NCI-H526 treated with DMSO at 0.1 percent for 48 hours (cell line): Measurements from ENCODE around the gene VPS54.

Experiments used
- DNase-seq: peaks from one replicate; lab custom pipeline; 2025; lab: John Stamatoyannopoulos, UW

The VPS54 gene, protein sequence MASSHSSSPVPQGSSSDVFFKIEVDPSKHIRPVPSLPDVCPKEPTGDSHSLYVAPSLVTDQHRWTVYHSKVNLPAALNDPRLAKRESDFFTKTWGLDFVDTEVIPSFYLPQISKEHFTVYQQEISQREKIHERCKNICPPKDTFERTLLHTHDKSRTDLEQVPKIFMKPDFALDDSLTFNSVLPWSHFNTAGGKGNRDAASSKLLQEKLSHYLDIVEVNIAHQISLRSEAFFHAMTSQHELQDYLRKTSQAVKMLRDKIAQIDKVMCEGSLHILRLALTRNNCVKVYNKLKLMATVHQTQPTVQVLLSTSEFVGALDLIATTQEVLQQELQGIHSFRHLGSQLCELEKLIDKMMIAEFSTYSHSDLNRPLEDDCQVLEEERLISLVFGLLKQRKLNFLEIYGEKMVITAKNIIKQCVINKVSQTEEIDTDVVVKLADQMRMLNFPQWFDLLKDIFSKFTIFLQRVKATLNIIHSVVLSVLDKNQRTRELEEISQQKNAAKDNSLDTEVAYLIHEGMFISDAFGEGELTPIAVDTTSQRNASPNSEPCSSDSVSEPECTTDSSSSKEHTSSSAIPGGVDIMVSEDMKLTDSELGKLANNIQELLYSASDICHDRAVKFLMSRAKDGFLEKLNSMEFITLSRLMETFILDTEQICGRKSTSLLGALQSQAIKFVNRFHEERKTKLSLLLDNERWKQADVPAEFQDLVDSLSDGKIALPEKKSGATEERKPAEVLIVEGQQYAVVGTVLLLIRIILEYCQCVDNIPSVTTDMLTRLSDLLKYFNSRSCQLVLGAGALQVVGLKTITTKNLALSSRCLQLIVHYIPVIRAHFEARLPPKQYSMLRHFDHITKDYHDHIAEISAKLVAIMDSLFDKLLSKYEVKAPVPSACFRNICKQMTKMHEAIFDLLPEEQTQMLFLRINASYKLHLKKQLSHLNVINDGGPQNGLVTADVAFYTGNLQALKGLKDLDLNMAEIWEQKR

DNA sequence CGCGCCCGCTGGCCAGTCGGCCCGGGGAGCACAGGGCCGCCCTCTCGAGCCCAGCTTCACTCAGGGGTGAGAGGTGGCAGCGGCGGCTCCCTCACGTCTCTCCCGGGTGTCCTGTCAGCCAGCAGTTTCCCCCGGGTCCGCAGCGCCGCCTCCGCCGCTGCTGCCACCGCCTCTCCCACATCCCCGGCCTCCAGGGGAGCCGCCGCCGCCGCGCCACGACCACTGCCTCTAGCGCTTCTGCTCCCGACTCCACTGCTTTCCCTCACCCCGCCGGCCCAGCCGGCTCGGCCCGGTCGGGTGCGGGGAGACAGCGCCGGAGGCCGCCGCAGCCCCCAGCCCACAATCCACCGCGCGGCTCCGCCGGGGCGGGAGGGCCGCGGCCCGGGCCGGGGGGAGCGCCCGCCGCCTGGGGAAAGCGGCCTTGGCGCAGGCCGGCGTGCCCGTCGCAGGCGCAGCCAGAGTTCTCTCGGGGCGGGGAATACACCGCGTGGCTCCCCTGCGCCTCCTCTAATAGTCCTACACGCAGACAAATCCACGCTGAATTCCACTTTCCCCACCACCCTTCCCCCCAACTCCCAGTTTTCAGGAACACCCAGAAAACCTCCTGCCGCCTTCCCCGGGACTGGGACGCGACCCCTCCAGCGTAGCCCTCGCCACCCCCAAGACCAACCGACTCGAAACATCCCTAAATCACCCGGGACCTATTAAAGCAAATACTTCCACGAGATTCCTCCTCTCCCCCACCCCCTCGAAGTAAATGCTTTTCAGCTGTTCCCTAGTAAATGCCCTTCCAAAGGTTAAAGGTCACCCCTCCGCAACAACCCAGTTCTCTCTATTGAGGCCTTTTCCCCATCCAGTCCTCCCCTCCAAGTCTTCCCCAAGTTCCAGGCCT lies at the start of gene VPS54:
VPS54 (minus strand) TSS at position 346 of the 892 bp plus-strand sequence. CDS start 35,429 bp downstream, outside the sequence.
- DNase-seq = peak; percentile 52

DNA sequence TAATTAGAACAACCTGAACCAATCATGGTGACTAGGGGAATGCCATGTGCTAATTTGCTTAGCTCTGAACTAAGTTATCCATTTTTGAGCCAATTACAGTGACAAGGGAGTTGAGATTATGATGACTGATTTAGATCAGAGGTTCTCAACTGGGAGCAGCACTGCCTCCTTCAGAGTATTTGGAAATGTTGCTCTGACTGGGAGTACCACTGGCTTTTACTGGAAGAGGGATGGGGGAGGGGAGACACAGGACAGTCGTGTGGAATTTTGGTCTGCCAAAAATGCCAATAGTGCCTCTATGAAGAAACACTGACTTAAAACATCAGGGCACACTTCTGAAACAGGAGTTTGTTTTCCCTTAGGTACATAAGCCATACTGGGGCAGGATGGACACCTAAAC lies 48.1 kb upstream of the VPS54 start:
- no peak for DNase-seq

DNA sequence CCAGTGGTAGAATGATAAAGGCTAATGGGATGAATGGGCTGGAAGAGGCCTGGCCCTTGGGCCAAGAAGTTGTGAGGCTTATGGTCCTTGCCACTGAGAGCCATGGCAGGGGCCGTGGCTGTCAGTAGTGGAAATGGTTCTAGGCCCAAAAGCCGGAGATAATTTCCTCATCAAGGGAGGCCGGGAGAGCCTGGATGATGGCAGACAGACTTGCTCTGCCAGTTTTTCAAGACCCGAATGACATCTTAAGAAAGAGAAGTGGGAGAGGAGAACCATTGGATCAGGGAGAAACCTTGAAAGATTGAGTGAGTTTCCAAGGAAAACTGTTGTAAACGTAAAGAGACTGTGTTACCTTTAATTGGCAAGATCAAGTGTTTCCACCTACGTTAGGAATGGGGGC lies 46.3 kb upstream of the VPS54 start:
- DNase-seq = no peak

DNA sequence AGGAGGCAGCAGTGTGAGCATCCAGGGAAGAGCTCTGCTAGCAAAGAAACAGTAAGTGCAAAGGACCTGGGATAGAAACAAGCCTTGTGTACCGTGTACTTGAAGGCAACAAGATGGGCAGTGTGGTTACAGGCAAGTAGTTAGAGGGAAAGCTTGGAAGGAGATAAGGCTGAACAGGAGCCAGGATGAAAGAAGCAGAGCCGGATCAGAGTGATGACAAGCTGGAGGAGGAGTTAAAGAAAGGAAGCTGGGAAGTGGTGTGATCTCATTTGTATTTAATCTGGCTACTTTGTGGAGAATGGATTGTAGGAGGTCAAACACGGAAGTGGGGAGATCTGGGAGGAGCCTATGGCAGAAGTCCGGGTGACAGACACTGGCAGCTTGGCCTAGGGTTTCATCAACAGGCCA lies 44.7 kb upstream of the VPS54 start:
- peak; percentile 77 for DNase-seq

DNA sequence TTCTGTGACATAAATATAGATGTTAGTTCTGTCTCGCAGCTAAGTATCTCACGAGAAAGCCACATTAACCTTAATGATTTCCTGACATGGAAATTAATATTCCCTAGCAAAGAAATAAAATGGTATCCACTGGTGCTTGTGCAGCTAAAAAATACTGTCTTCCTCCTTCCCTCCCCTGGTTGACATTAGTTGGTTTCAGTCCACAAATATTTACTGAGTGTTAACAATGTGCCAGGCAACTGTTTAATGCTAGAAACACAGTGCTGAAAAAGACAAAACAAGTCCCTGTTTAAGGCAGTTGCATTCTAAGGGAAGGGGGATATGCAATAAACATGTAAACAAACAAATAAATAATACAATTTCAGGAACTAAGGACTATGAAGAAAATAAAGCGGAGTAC lies 44.2 kb upstream of the VPS54 start:
- peak; percentile 89 for DNase-seq

DNA sequence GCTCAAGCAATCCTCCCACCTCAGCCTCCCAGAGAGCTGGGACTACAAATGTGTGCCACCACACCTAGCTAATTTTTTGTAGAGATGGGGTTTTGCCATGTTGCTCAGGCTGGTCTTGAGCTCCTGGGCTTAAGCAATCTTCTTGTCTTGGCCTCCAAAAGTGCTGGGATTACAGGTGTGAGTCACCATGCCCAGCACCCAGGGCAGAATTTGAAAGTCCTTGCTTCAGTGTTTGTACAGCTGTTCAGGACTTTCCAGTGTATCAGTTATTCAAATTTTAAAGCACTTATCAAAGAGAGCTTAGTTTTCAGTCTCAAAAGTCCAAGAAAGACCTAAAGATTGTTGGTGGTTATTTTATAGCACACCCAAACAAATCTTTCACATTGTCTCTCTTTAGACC lies 43.6 kb upstream of the VPS54 start:
- peak; percentile 92 for DNase-seq

DNA sequence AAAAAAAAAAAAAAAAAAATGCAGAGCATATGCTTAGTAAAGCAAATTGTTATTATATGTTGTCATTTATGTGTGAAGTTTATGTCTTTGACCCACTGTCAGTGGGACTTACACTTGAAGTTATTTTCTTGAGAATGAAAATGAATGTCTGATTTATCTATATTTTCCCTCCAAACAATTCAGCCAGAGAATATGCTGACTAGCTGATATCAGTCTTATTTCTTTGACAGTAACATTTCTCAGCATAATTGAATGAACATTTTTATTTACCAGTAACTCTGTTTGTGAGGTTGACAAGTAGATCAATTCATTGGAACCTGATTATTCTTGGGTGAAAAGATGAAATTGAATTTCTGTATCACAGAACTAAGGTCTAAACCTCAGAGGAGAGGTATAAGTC lies 40.0 kb upstream of the VPS54 start:
- DNase-seq = no peak

DNA sequence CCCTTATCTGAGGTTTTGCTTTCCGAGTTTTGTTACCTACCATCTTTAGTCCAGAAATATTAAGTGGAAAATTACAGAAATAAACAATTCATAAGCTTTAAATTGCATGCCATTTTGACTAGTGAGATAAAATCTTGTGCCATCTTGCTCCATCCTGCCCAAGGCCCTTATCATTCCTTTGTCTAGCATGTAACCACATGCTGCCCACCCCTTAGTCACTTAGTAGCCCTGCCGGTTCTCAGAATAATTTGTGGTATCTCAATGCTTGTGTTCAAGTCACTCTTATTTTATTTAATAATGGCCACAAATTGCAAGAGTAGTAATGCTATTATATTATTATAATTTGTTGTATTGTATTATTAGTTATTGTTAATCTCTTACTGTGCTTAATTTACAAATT lies 36.8 kb upstream of the VPS54 start:
- no peak for DNase-seq

DNA sequence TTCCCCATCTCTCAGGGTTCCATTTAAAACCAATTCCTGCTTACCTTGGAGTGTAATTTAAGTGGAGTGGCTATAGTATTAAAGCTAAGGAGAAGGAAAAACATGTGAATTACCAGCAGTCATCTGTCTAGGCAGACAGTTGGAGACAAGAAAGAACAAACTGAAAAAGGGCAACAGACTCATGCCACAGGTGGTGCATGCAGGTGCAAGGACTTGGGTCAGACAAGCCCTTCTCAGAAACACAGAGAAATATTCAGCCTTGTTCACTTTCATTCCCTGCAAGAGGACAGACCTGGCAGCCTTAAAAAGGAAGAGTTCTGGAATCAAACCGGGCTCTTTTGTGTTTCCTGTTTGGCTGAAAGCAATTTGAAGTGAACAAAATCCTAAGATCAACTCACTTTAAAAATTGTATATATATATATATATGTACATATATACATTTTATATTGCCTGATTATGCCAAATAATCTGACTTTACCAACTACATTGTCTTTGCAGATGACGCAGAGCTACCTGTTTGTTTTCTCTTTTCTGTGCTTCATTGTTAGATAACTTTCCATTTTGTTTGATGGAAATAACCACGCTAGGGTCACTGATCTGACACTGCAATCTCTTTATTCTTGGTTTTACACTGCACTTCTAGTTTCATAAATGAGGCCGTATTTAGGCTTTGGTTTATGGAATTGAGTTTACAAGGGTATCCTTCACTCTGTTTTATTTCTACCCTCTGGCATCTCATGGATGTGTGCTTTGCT lies 35.1 kb upstream of the VPS54 start:
- no peak for DNase-seq

DNA sequence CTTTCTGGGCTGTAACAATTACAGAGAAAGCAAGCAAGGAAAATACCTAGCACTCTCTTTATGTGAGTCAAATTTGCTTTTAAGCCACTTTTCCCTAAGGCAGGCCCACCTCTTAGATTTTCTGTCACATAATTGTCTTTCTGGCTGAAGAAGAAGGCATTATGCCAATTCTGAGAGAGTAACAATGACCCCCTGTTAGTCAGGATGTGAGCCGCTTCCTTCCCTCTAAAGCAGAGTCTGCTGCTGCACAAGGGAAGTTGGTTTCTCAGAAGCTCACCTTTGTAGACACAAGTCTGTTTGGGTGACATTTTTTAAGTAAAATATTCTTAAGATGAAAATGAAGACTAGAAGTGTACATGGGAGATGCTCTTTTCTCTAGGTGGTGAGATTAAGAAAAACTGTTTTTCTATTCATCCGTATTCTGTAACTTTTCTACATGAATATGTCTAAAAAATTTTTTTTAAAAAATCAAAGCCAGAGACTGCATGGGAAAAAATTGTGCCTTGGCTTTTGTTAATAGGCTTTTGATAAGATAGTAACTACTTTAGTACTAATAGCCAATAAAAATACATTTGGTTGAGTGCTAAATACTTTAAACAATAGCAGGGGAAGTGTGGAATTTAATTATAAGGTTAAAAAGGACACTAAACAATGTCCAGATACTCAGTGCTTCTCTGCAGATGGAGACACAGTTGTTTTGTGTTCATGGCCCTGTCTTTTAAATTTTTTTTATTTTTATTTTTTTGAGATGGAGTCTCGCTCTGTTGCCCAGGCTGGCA lies 33.4 kb upstream of the VPS54 start:
- DNase-seq = no peak

DNA sequence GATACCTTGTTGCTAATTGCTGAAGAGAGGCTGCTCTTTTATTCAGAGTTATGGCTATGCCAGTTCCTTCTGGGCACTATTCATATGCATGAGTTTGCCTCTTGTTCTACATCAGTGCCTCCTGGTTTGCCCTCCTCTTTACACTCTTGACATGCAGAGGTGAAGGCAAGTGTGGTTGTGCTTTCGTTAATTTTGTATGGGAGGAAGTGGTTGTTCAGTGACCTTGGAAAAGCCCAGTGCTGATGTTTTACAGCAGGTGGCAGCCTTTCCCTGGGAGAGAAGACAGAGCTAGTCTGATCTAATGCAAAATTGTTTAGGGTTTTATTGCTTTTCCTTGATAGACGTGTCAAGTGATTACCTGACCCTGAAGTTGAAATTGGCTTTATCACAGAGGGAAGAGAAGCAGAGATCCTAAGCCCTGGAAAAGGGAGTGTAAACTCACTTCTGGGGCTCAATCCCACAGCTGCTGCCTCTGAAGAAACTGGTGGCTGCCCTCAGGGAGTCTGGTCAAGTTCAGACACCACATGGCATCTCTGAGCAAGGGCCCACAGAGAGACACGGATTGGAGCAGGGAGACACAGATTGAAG lies 30.5 kb upstream of the VPS54 start:
- peak; percentile 75 for DNase-seq

DNA sequence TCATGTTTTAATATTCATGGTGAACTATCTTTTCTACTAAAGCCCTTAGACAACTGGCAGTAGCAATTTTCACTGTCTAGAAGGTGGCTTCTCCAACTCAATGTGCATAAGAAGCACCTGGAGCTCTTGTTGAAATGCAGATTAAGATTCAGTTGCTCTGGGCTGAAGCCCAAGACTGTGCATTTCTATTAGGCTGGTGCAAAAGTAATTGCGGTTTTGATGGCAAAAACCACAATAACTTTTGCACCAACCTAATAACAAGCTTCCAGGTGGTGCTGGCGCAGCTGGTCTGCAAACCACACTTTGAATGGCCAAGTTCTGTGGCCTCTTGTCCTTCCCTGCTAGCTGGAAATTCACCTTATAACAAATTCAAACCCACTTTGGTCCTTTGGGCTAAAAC lies 26.7 kb upstream of the VPS54 start:
- no peak for DNase-seq

DNA sequence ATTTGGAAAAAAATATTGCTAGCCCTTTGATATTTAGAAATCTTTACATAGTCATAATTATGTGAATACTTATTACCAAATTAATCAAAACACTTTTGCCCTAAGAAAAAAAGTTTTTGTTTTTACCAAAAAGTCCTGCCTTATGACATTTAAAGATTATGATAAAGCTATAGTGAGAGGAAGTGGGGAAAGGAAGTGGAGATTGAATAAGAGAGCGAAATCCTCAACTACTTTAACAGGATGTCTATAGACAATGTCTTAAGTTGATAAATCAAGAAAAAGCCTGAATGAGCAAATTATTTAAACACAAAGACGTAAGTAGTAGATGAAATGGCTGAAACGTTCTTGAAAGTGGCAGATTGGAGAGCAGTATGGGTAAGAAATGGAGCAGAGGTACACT lies 20.9 kb upstream of the VPS54 start:
- DNase-seq = no peak

DNA sequence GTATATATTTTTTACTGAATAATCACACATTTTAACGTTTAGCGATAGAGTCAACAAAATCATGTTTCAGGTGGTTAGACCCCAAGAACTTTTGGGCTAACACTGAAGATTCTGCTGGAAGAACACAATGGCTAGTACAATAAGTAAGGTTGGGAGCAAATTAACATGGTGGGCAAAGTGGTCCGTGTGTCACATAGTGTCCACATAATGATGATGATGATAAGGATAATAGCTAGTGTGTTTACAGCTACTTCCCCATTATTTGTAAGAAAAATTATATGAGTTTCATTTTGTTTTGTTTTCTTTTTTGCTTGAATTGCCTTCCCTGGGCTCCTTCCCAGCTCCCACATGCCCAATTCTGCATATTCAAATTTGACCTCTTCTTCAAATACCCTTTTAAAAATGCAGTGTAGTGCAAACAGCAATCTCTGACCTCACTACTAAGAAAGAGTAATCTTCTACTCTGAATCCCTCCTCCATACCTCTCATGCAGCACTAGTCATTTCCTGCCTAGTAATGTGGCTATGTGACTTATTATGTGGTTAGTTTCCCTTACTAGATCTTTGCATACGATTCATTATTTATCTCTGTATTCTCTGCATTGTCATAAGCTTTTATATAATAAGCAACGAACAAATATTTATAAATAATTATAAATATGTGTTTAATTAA lies 16.9 kb upstream of the VPS54 start:
- peak; percentile 25 for DNase-seq

DNA sequence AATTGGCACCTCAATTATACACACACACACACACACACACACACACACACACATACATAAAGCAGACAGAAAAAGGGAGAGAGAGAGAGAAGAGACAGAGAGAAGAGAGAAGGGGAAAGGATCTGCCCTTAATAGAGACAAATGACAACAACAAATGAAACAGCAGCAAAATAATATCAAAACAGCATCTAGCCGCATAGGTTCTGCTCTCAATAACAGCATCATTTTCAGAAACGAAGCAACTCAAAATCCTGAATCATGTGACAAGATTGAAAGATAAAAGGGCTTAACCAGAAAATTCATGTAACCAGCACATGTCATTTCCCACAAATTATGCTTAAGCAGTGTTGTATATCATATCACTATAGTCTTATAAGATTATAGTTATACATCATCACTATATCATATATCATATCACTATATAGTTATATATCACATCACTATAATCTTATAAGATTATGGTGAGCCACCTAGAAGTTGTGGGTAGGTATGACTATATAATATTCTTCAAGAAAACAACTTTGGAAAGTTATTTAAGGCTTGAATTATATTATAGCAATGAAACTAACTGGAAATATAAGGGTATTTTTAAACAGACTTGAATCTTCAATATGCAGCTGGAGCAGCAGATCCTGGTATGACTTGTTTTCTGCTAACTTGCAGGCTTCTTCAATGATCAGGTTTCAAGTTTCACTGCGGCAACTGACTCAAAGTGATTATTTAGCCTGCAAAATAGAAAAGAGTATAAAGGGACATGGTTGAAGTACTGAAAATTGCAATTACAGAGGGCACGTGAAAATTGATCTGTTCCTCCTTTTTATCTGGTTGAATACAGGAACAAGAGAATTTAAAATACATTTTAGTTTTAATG lies 16.1 kb upstream of the VPS54 start:
- no peak for DNase-seq

DNA sequence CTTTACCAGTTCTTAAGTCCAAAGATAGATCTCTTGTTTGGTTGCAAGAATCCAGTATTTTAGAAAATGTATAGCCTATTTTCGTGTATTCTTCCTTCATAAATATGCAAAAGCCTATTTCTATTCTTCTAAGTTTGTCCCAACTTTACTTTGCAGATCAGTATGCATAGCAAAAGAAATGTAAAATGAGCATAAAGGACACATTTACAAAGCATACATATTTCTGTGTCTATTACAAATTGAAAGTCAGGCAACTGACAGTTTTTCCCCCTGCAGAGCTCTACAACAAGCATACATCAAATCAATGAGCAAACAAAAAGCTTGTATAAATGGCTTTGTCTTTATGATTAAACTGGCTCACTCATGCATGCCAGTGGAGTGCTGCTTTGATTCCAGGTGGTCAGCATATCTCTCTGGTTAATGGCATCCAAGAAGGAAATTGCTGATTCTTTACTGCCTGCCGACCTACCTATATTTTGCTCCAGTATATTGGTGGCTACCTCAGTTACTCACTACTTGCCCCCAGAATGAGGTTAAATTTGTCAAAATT lies 10.0 kb upstream of the VPS54 start:
- DNase-seq = peak; percentile 81

DNA sequence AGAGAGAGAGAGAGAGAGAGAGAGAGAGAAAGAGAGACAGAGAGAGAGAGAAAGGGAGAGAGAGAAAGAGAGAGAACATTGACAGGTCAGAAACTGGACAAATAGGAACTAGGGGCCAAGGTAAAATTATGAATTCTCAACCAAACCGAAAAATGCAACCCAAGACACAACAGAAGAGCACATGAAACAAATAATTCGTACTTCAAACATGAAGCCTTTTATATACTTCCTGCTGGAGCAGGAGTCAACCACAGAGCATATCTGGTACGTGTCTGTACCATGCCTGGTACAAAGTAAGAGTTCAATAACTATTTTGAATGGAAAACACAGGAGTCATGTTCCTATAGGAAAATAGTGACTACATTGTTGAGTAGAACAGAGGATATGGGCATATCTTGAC lies 6.5 kb upstream of the VPS54 start:
- no peak for DNase-seq
